ENCODE results near the gene C19orf12. TPM values are rescaled to one million over a fixed set of nuclear protein-coding genes. Genes with fewer than 3 reads are reported as not detected.

C19orf12 gene
- 23.1 and 28.9 TPM in 2 replicates for total RNA-seq

GRCh38 chr19:29714953-29715700, at the start of gene C19orf12:
Gene C19orf12 (minus strand): TSS chr19:29715261. CDS start chr19:29708413, 6,848 bp downstream.

GRCh38 chr19:29665215-29665825, 49.7 kb downstream of the C19orf12 start, which contains the start of gene PLEKHF1:
Gene PLEKHF1 (plus strand): TSS chr19:29665461. CDS start chr19:29673840, 8,379 bp downstream.

Other genes starting within 250 kb of the C19orf12 start
- gene VSTM2B, start 189.3 kb downstream of the C19orf12 start, total RNA-seq, result not detected in 2 replicates
- 71.5 and 88.4 TPM in 2 replicates for gene POP4, start 109.0 kb downstream of the C19orf12 start, total RNA-seq
- gene PLEKHF1, start 49.8 kb downstream of the C19orf12 start, total RNA-seq, result 42.8 and 72.5 TPM in 2 replicates
- gene CCNE1, start 96.7 kb upstream of the C19orf12 start, total RNA-seq, result 5.4 and 5.6 TPM in 2 replicates
- 72.8 and 87.0 TPM in 2 replicates for gene URI1, start 227.0 kb upstream of the C19orf12 start, total RNA-seq

All from uterine smooth muscle cell (primary cell).